Muscle of leg (tissue), 11 donors: Measurements from ENCODE around the gene CCDC73. TPM values are rescaled to one million over a fixed set of nuclear protein-coding genes. Genes with fewer than 3 reads are reported as not detected.
A peak's percentile ranks its signal among the peaks of the same experiment; 100 is the strongest.
"Not testable (repeated sequence)": the region's sequence is repeated elsewhere in the genome, so short reads cannot be mapped to it uniquely, and the experiment has no call there.

Experiments
- DNase-seq: peaks from one replicate; pipeline ENCODE4 v3.0.0; 2013
- H3K27ac ChIP-seq: one replicate; pipeline ENCODE4 v1.5.1; 2013; ENCODE audit warnings: mild to moderate bottlenecking, low read length, control low read depth
- H3K27me3 ChIP-seq: one replicate; pipeline ENCODE4 v1.6.1; 2013; ENCODE audit warnings: low read length; ENCODE audit not compliant: control insufficient read depth, insufficient read depth
- H3K36me3 ChIP-seq: one replicate; pipeline ENCODE4 v1.6.1; 2013; ENCODE audit warnings: low read length; ENCODE audit not compliant: control insufficient read depth, insufficient read depth
- H3K4me1 ChIP-seq: one replicate; pipeline ENCODE4 v1.6.1; 2013; ENCODE audit warnings: low read length; ENCODE audit not compliant: control insufficient read depth, insufficient read depth
- H3K4me3 ChIP-seq: one replicate; pipeline ENCODE4 v1.5.1; 2013; ENCODE audit warnings: low read length, control low read depth
- H3K9me3 ChIP-seq: replicated peaks from 2 replicates; pipeline ENCODE4 v1.6.1; 2013; ENCODE audit warnings: low read depth, low read length; ENCODE audit not compliant: control insufficient read depth
- WGBS: methylation state at CpG from one replicate; pipeline ENCODE4 v1.1.5; 2013; ENCODE audit warnings: missing lambda C conversion rate; ENCODE audit not compliant: insufficient coverage; 5-methylcytosine and 5-hydroxymethylcytosine counted together
- polyA plus RNA-seq, 8 donors: library from polyadenylated mRNA; unstranded; fragments of 120-200 nt; gene quantifications; one replicate each; pipeline versions ENCODE4 v1.2.1 to v1.2.3, GENCODE V29; 2013; ENCODE audit warnings: inconsistent platforms in 1 of 8, low replicate concordance in 1 of 8; ENCODE audit not compliant: insufficient read length in 8 of 8, insufficient read depth in 1 of 8
- total RNA-seq: library from RNA; stranded (reverse); fragments of 120-200 nt; gene quantifications from one replicate; pipeline ENCODE4 v1.2.4, GENCODE V29; 2013

The CCDC73 gene
- total and polyA plus RNA-seq, 9 donors: 0.02 to 0.42 (median 0.03) TPM; not detected in 5

DNA sequence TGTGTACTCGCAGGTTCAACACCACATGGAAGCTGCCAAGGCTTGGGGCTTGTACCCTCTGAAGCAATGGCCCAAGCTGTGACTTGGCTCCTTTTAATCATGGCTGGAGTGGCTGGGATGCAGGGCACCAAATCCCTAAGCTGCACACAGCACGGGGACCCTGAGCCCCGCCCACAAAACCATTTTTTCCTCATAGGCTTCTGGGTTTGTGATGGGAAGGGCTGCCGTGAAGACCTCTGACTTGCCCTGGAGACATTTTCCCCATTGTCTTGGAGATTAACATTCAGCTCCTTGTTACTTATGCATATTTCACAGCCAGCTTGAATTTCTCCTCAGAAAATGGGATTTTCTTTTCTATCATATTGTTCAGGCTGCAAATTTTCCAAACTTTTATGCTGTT, 185.6 kb downstream of the CCDC73 start:
- H3K4me3 ChIP-seq, H3K27ac ChIP-seq, H3K9me3 ChIP-seq, H3K36me3 ChIP-seq, H3K27me3 ChIP-seq, H3K4me1 ChIP-seq, DNase-seq: not testable (repeated sequence)
- 89% methylated on average over 1 of the region's 4 CpGs for WGBS

DNA sequence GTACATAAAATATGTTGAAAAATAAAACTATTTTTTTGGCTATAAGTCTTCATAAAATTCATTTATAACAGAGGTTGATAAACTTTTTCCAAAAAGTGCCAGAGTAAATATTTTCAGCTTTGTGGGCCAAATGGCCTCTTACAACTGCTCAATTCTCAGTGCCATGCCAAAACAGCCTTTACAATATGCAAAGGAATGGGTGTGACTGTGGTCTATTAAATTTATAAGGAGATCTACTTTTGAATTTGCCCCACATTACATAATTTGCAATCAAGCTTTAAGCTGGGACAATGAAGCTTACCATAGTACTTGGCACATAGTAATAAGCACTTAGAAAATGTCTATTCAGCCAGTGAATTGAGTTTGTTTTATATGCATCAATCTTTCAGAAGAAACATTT, 188.2 kb downstream of the CCDC73 start:
- H3K27ac ChIP-seq: no peak overlapping the region
- H3K4me1 ChIP-seq: no peaks in the 10 kb centered on the region
- peaks cover 4% of the 10 kb centered on the region for H3K9me3 ChIP-seq
- no peak overlapping the region for H3K4me3 ChIP-seq
- H3K27me3 ChIP-seq: no peaks in the 10 kb centered on the region
- H3K36me3 ChIP-seq: peaks cover 8% of the 10 kb centered on the region
- DNase-seq: no peak

DNA sequence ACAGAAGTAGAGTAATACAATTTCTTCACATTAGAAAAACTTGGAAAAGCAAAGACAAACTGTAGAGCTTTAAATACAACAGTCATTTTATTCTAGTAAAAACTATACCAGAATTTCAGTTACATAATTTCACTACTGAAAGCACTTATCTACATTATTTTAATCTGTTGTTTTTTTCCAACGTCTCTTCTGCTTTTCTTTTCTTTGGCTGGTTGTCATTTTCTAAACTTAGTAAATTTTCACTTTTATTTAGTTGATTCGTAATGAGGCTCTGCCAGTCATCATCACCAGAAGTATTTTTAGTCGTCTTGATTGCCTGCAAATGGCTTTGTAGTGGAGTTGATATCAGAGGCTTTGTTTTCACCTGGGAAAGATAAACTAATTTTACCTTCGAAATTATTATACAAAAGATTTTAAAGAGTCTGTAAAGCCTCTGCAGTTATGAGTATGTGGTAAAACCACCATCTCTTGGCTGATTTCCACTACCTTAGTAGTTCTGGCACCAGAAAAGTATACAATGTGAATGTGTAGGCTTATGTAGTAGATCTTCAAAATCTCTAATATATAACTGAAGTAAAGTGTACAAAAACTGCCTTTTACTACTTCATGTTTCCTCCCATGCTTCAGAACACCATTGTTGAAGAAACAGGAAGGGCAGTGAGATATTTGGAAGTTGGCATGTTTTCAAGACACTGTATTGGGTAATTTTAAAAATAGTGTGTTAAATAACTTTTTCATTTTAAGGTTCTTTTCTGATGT, 191.6 kb downstream of the CCDC73 start:
- WGBS: no CpG with 5 or more reads among the region's 4 CpGs
- DNase-seq: no peak
- Histone ChIP-seq H3K4me1 (no peaks in the 10 kb centered on the region), H3K4me3 (no peak overlapping the region), H3K27me3 (no peaks in the 10 kb centered on the region), H3K36me3 (peaks cover 9% of the 10 kb centered on the region), H3K27ac (peak overlapping the region; percentile 39), H3K9me3 (no peaks in the 10 kb centered on the region)

- Histone ChIP-seq H3K9me3 (no peaks in the 10 kb centered on the region), H3K4me1 (no peaks in the 10 kb centered on the region), H3K36me3 (peaks cover 14% of the 10 kb centered on the region), H3K27ac (no peak overlapping the region), H3K27me3 (no peaks in the 10 kb centered on the region), H3K4me3 (no peak overlapping the region)
- DNase-seq: no peak
- WGBS: no CpG with 5 or more reads among the region's 1 CpG
Observed at GRCh38 chr11:32597921-32598320, 196.5 kb downstream of the CCDC73 start.

GRCh38 chr11:32596114-32596513, 198.3 kb downstream of the CCDC73 start:
- not testable (repeated sequence) for DNase-seq, H3K27ac ChIP-seq, H3K4me3 ChIP-seq, H3K27me3 ChIP-seq, H3K9me3 ChIP-seq, H3K4me1 ChIP-seq
- 97% methylated on average over 5 of the region's 14 CpGs for WGBS
- H3K36me3 ChIP-seq: peaks cover 29% of the 10 kb centered on the region

DNA sequence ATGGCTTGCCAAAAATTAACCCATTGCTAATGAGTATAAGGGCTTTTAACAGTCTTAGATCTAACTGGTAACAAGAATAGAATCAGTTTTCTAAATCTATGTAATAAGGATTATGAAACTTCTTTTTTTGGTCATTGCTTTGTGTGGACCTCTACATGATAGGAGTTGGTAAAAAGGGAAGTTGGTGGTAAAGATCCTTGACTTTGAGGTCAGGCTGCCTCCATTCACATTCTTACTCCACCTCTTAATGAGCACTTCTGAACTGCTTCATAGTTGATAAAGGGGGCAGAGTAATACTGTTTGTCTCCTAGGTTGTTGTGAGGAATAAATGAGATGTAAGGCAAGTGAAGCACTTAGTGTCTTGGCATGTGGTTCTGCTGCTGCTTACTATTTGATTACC, 200.2 kb downstream of the CCDC73 start:
- H3K4me3 ChIP-seq: no peak overlapping the region
- H3K36me3 ChIP-seq: peaks cover 39% of the 10 kb centered on the region

GRCh38 chr11:32586576-32587190, 207.8 kb downstream of the CCDC73 start:
- no peak for DNase-seq
- H3K27me3 ChIP-seq: no peaks in the 10 kb centered on the region
- WGBS: 87% methylated on average over 3 of the region's 4 CpGs
- peaks cover 3% of the 10 kb centered on the region for H3K4me1 ChIP-seq
- peaks cover 23% of the 10 kb centered on the region for H3K36me3 ChIP-seq
- H3K9me3 ChIP-seq: peaks cover 3% of the 10 kb centered on the region
- no peak overlapping the region for H3K27ac ChIP-seq
- no peak overlapping the region for H3K4me3 ChIP-seq

More for the DNA sequence above, 200.2 kb downstream of the CCDC73 start:
- Histone ChIP-seq H3K27me3 (no peaks in the 10 kb centered on the region), H3K4me1 (no peaks in the 10 kb centered on the region), H3K9me3 (no peaks in the 10 kb centered on the region), H3K27ac (no peak overlapping the region)
- DNase-seq: no peak

- peaks cover 3% of the 10 kb centered on the region for H3K4me1 ChIP-seq
- no CpG with 5 or more reads among the region's 7 CpGs for whole genome bisulfite sequencing
Observed at GRCh38 chr11:32584921-32585320, 209.5 kb downstream of the CCDC73 start.

DNA sequence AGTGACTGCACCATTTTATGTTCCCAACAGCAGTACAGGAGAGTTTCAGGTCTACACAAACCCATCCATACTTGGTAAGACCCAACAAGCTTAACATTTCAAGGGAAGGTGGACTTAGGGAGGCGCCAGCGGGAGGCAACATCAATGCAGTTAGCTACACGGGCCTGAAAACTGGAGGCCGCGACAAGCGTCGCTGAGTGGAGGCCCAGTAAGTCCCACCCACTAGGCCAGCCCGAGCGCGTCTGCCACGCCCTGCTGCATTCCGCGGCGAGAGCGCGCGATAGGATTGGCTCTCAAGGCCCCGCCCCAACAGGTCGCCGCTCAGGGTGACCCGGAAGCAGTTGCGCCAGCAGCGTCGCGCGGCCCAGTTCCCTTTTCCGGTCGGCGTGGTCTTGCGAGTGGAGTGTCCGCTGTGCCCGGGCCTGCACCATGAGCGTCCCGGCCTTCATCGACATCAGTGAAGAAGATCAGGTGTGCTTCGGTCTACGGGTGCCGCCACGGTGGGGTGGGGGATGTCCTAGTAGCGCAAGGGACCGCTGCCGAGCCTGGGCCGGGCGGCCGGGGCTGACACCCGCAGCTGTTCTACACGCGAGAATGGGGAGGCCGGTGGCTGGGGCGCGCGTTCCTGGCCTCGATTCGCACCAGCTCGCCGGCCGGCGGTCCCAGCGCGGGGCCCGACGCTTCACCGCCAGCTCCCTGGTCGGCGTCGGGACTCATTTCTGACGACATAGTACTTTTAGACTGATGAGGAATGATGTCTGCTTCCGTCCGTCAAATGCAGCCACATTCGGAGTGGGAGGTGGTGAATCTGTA, 210.8 kb downstream of the CCDC73 start, which contains the start of gene EIF3M:
EIF3M (plus strand) TSS at position 373 of the 813 bp plus-strand sequence; CDS start at position 430, 57 bp downstream.
- WGBS: under 1% methylated on average over 67 of the region's 70 CpGs
- Histone ChIP-seq H3K27me3 (no peaks in the 10 kb centered on the region), H3K27ac (peak within 1 kb of the TSS; percentile 89), H3K4me3 (peak within 1 kb of the TSS; percentile 90), H3K36me3 (peaks cover 4% of the 10 kb centered on the region), H3K9me3 (peaks cover 3% of the 10 kb centered on the region), H3K4me1 (peaks cover 3% of the 10 kb centered on the region)
- peak; percentile 98 for DNase-seq

More at GRCh38 chr11:32584921-32585320, 209.5 kb downstream of the CCDC73 start:
- peak overlapping the region; percentile 90 for H3K4me3 ChIP-seq
- DNase-seq: no peak
- no peak overlapping the region for H3K27ac ChIP-seq
- peaks cover 15% of the 10 kb centered on the region for H3K36me3 ChIP-seq
- H3K9me3 ChIP-seq: peaks cover 3% of the 10 kb centered on the region
- H3K27me3 ChIP-seq: no peaks in the 10 kb centered on the region

DNA sequence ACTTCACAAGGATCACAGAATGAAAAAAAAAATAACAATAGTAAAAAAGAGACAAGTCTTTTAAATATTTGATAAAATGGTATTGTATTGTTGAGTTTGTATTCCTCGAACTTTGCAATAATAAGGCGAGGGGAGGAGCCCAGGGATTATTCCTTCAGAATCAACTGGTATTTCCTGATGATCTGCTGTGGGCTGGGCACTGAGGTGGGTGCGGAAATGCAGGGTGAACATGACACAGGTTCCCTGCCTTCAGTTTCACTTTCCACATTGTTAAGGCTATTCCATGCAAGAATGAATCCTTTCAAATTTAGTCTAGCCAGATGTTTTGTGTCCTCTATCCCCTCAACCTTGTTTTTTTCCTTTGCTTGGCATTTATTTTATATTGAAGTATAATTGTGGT, 212.9 kb downstream of the CCDC73 start:
- H3K4me1 ChIP-seq: peaks cover 3% of the 10 kb centered on the region
- peaks cover under 1% of the 10 kb centered on the region for H3K36me3 ChIP-seq
- no peak for DNase-seq
- H3K27me3 ChIP-seq: no peaks in the 10 kb centered on the region
- H3K4me3 ChIP-seq: no peak overlapping the region
- WGBS: 94% methylated on average over 2 of the region's 3 CpGs
- H3K27ac ChIP-seq: no peak overlapping the region
- H3K9me3 ChIP-seq: peaks cover 3% of the 10 kb centered on the region
